GM12878 (cell line): ENCODE measurements around the gene PTPRU. TPM values are rescaled to one million over a fixed set of nuclear protein-coding genes. Genes with fewer than 3 reads are reported as not detected.

Experiments used
- ATAC-seq: fragments of 200-7000 bp; cut with Tn5 transposase; 3 replicates; pipeline ENCODE4 v1.9.1; 2020; ENCODE audit warnings: mild to moderate bottlenecking, moderate library complexity
- BruUV-seq: library from RNA; stranded (reverse); fragments of 400-500 nt; replicated peaks from 2 replicates; lab custom pipeline; 2021; lab: Mats Ljungman, UMichigan
- CTCF ChIA-PET: fragments of 300-600 bp; sonication (Branson Sonifier 250); formaldehyde crosslinking; extraction: SDS; loops from one replicate; lab custom pipeline; 2021; ENCODE audit warnings: inconsistent platforms; lab: Yijun Ruan, JAX
- POLR2A ChIA-PET: fragments of 350-600 bp; formaldehyde crosslinking; extraction: SDS; loops from one replicate; lab custom pipeline; 2021; ENCODE audit warnings: inconsistent platforms; lab: Charles Lee
- RAD21 ChIA-PET: fragments of 300-600 bp; sonication (Branson Sonifier 250); formaldehyde crosslinking; loops from one replicate; lab custom pipeline; 2023; ENCODE audit warnings: antibody characterized with exemption; ENCODE audit not compliant: unreplicated experiment; lab: Charles Lee
- SMC1A ChIA-PET: fragments of 300-600 bp; sonication (Branson Sonifier 250); formaldehyde crosslinking; loops from one replicate; lab custom pipeline; 2023; ENCODE audit not compliant: unreplicated experiment, uncharacterized antibody; lab: Charles Lee
- DNase-seq: peaks from one replicate; pipeline ENCODE4 v3.0.0-alpha.2; 2011; ENCODE audit warnings: low read depth, low spot score
- FAIRE-seq: peaks from 3 replicates; lab custom pipeline; 2011; peaks lifted over from hg19 to GRCh38; lab: Jason Lieb, UNC
- H2AFZ ChIP-seq: 2 replicates; pipeline ENCODE4 v1.6.0; 2011; ENCODE audit warnings: low read depth, low read length, control low read depth; ENCODE audit not compliant: control insufficient read depth
- H3K27ac ChIP-seq: 2 replicates; pipeline ENCODE4 v1.5.1; 2011; ENCODE audit warnings: control low read depth; ENCODE audit not compliant: control insufficient read depth, insufficient read depth
- H3K27me3 ChIP-seq, 2 experiments: replicated peaks in 1 of 2; 2 replicates each; pipeline versions ENCODE4 v1.6.0 to v1.6.1; 2011; ENCODE audit warnings: low read length in 1 of 2; ENCODE audit not compliant: control insufficient read depth in 2 of 2, insufficient read depth in 2 of 2
- H3K36me3 ChIP-seq, 2 experiments: 2 replicates each; pipeline ENCODE4 v1.5.1; 2011; ENCODE audit warnings: low read length in 1 of 2; ENCODE audit not compliant: control insufficient read depth in 2 of 2, insufficient read depth in 2 of 2
- H3K4me1 ChIP-seq: 2 replicates; pipeline ENCODE4 v1.6.1; 2011; ENCODE audit warnings: mild to moderate bottlenecking, low read length, moderate library complexity, mixed read lengths; ENCODE audit not compliant: control insufficient read depth, insufficient read depth
- H3K4me2 ChIP-seq: 2 replicates; pipeline ENCODE4 v1.6.0; 2011; ENCODE audit warnings: control low read depth; ENCODE audit not compliant: control insufficient read depth, insufficient read depth
- H3K4me3 ChIP-seq: fragments of 200-600 bp; sonication (generic); 2 replicates; pipeline ENCODE4 v1.5.1; 2016
- H3K79me2 ChIP-seq: 2 replicates; pipeline ENCODE4 v1.6.0; 2011; ENCODE audit warnings: low read length; ENCODE audit not compliant: control insufficient read depth, insufficient read depth
- H3K9ac ChIP-seq: 2 replicates; pipeline ENCODE4 v1.8.0; 2011; ENCODE audit warnings: low read length, control low read depth, mixed read lengths; ENCODE audit not compliant: control insufficient read depth, insufficient read depth
- H3K9me3 ChIP-seq: replicated peaks from 3 replicates; pipeline ENCODE4 v1.5.1; 2011; ENCODE audit warnings: mild to moderate bottlenecking, low read length; ENCODE audit not compliant: control insufficient read depth, insufficient read depth
- H4K20me1 ChIP-seq: 2 replicates; pipeline ENCODE4 v1.6.0; 2011; ENCODE audit not compliant: control insufficient read depth, insufficient read depth
- CBFB ChIP-seq: IDR thresholded peaks from 2 replicates; pipeline ENCODE4 v1.6.1; 2016; ENCODE audit warnings: antibody characterized with exemption, low read depth
- CHD1 ChIP-seq: IDR thresholded peaks from 2 replicates; pipeline ENCODE4 v1.6.1; 2012; ENCODE audit warnings: low read depth, low read length, improper control_type of control experiment
- GATAD2B ChIP-seq: fragments of 450-650 bp; conservative IDR thresholded peaks from 2 replicates; pipeline ENCODE4 v1.6.1; 2017; ENCODE audit warnings: low read depth, mild to moderate bottlenecking, moderate library complexity
- IKZF2 ChIP-seq, 2 experiments: fragments of 450-650 bp; IDR thresholded peaks; 2 replicates each; pipeline ENCODE4 v1.6.1; 2017; ENCODE audit warnings: mild to moderate bottlenecking in 2 of 2, moderate library complexity in 2 of 2
- JUNB ChIP-seq: IDR thresholded peaks from 2 replicates; pipeline ENCODE4 v1.6.1; 2016; ENCODE audit warnings: antibody characterized with exemption, mild to moderate bottlenecking
- LARP7 ChIP-seq: fragments of 450-650 bp; IDR thresholded peaks from 2 replicates; pipeline ENCODE4 v1.6.1; 2017; ENCODE audit warnings: mild to moderate bottlenecking
- NRF1 ChIP-seq: conservative IDR thresholded peaks from 2 replicates; pipeline ENCODE4 v1.6.1; 2011; ENCODE audit warnings: mild to moderate bottlenecking, low read depth, low read length, improper control_type of control experiment
- RAD51 ChIP-seq: fragments of 450-650 bp; IDR thresholded peaks from 2 replicates; pipeline ENCODE4 v1.6.1; 2016; ENCODE audit warnings: moderate library complexity, mild to moderate bottlenecking, inconsistent platforms
- TCF12 ChIP-seq: IDR thresholded peaks from 2 replicates; pipeline ENCODE4 v1.6.1; 2011; ENCODE audit warnings: low read depth, mild to moderate bottlenecking, low read length
- TCF3 ChIP-seq: IDR thresholded peaks from 2 replicates; pipeline ENCODE4 v1.6.1; 2012; ENCODE audit warnings: low read depth, mild to moderate bottlenecking, low read length, borderline replicate concordance; ENCODE audit not compliant: insufficient read depth
- WGBS: methylation state at CpG from one replicate; pipeline ENCODE4 v1.1.6; 2016; ENCODE audit warnings: low lambda C conversion rate; ENCODE audit not compliant: insufficient replicate concordance, insufficient coverage; ENCODE audit errors: missing lambda C conversion rate; 5-methylcytosine and 5-hydroxymethylcytosine counted together
- in situ Hi-C: fragments of 300-500 bp; cut with MboI; formaldehyde crosslinking; loops from 9 replicates; pipeline ENCODE4 v1.14.3; 2018; ENCODE audit warnings: mixed read lengths
- intact Hi-C: fragments of 100-400 bp; cut with micrococcal nuclease; formaldehyde crosslinking; loops from one replicate; pipeline ENCODE4 v1.14.2; 2022; ENCODE audit not compliant: unreplicated experiment
- polyA plus RNA-seq, 11 experiments: library from polyadenylated mRNA; depleted of rRNA in 4 of 11; unstranded in 6 of 11; stranded (reverse) in 5 of 11; fragments of >200 nt; fragmentation: Nextera tagmentation in 4 of 11; fragmentation: Illumina TruSeq in 1 of 11; extraction: Ambion mirVana in 4 of 11; extraction: Trizol in 1 of 11; gene quantifications; 1 replicate in 1 of 11; 2 replicates in 10 of 11; pipeline versions ENCODE4 v1.2.1 to v1.2.3, GENCODE V29; 2011 to 2016; ENCODE audit warnings: inconsistent platforms in 2 of 11, missing spikeins in 2 of 11, low read depth in 1 of 11
- total RNA-seq, 4 experiments: library from RNA; depleted of rRNA in 3 of 4; stranded (reverse); fragments of >200 nt in 3 of 4; fragmentation: Illumina TruSeq in 1 of 4; extraction: Trizol in 1 of 4; gene quantifications; 2 replicates each; pipeline versions ENCODE4 v1.2.1 to v1.2.3, GENCODE V29; 2013 to 2021
- TF ChIP-seq, protein P1 (sequence below): fragments of 450-650 bp; IDR thresholded peaks from 2 replicates; pipeline ENCODE4 v1.6.1; 2016; ENCODE audit warnings: mild to moderate bottlenecking, moderate library complexity, borderline replicate concordance
- TF ChIP-seq, protein P2 (sequence below): fragments of 450-650 bp; IDR thresholded peaks from 2 replicates; pipeline ENCODE4 v1.6.1; 2017; ENCODE audit warnings: borderline replicate concordance

PTPRU gene
- total and polyA plus RNA-seq, 10 of the 15 experiments (the other 5 are each of a cell fraction or from before 2014, with no cell fraction given), result 0.04 to 2.5 (median 0.73) TPM

DNA sequence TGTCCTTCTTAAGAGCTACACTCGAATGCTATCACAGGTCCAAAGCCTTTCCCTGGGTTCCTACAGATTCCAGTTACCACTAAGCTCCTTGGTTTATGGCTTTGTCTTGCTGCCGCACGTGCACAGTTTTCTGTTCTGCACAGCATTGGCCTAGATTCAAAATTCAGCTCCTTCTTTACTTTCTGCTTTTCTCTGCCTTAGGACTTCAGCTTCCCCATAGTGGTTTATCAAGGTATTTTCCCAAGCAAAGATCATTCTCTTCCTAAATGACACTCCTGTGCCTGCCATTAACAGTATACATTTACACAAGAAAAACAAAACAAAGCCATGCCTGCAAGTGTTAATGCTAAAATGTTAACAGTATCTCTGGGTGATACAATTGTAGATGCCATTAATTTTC is 41.8 kb downstream of the PTPRU start:
- no peaks in the 10 kb centered on the region for H3K36me3 ChIP-seq
- POLR2A ChIA-PET, result no interaction called here
- 41% methylated on average over 3 of the region's 3 CpGs for WGBS
- TF ChIP-seq IKZF2 (IDR thresholded peaks at IDR 0.05) (no peak), CBFB (no peak), GATAD2B (no peak), LARP7 (no peak), CHD1 (no peak), TCF12 (no peak), TCF3 (no peak), JUNB (no peak)
- no peak overlapping the region for H3K4me3 ChIP-seq
- ATAC-seq (no peak), DNase-seq (no peak), FAIRE-seq (no peak)
- RAD21 ChIA-PET, result no interaction called here
- CTCF ChIA-PET, result no interaction called here
- H3K9ac ChIP-seq, result no peak overlapping the region
- in situ Hi-C loops (no loop called here), intact Hi-C loops (no loop called here)
- H3K79me2 ChIP-seq, result no peaks in the 10 kb centered on the region
- SMC1A ChIA-PET, result no interaction called here
- H3K27ac ChIP-seq, result no peak overlapping the region
- no peak overlapping the region for H3K4me2 ChIP-seq
- no TSS peak for BruUV-seq
- no peak overlapping the region for H2AFZ ChIP-seq
- H4K20me1 ChIP-seq, result no peaks in the 10 kb centered on the region
- H3K4me1 ChIP-seq, result no peaks in the 10 kb centered on the region
- H3K27me3 ChIP-seq, result no peaks in the 10 kb centered on the region; a peak in 1 of 4 replicates
- H3K9me3 ChIP-seq, result no peaks in the 10 kb centered on the region

DNA sequence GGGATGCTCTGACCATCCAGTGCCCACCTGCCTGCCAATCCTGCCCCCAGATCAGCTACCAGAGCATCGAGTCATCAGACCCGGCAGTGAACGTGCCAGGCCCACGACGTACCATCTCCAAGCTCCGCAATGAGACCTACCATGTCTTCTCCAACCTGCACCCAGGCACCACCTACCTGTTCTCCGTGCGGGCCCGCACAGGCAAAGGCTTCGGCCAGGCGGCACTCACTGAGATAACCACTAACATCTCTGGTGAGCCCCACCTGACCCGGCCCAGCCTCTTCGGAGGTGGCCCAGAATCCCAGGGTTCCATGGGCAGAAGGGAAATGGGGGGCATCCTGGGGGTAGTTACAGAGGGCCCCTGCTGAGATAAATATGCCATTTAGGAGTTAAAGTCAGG is 43.1 kb downstream of the PTPRU start:
- DNase-seq, result no peak
- Histone ChIP-seq H3K27ac (no peak overlapping the region), H3K9ac (no peak overlapping the region), H4K20me1 (no peaks in the 10 kb centered on the region), H3K36me3 (no peaks in the 10 kb centered on the region), H2AFZ (no peak overlapping the region), H3K79me2 (no peaks in the 10 kb centered on the region), H3K4me1 (no peaks in the 10 kb centered on the region), H3K4me2 (no peak overlapping the region), H3K4me3 (no peak overlapping the region), H3K9me3 (no peaks in the 10 kb centered on the region), H3K27me3 (no peaks in the 10 kb centered on the region; a peak in 1 of 4 replicates)
- RAD21 ChIA-PET, result no interaction called here
- FAIRE-seq, result no peak
- POLR2A ChIA-PET, result no interaction called here
- in situ Hi-C loops, result no loop called here
- CTCF ChIA-PET, result no interaction called here
- no peak for ATAC-seq
- intact Hi-C loops, result no loop called here
- 30% methylated on average over 13 of the region's 13 CpGs for WGBS
- no TSS peak for BruUV-seq
- SMC1A ChIA-PET, result no interaction called here
- TF ChIP-seq RAD51 (no peak), NRF1 (no peak)
- TF ChIP-seq, protein P1, sequence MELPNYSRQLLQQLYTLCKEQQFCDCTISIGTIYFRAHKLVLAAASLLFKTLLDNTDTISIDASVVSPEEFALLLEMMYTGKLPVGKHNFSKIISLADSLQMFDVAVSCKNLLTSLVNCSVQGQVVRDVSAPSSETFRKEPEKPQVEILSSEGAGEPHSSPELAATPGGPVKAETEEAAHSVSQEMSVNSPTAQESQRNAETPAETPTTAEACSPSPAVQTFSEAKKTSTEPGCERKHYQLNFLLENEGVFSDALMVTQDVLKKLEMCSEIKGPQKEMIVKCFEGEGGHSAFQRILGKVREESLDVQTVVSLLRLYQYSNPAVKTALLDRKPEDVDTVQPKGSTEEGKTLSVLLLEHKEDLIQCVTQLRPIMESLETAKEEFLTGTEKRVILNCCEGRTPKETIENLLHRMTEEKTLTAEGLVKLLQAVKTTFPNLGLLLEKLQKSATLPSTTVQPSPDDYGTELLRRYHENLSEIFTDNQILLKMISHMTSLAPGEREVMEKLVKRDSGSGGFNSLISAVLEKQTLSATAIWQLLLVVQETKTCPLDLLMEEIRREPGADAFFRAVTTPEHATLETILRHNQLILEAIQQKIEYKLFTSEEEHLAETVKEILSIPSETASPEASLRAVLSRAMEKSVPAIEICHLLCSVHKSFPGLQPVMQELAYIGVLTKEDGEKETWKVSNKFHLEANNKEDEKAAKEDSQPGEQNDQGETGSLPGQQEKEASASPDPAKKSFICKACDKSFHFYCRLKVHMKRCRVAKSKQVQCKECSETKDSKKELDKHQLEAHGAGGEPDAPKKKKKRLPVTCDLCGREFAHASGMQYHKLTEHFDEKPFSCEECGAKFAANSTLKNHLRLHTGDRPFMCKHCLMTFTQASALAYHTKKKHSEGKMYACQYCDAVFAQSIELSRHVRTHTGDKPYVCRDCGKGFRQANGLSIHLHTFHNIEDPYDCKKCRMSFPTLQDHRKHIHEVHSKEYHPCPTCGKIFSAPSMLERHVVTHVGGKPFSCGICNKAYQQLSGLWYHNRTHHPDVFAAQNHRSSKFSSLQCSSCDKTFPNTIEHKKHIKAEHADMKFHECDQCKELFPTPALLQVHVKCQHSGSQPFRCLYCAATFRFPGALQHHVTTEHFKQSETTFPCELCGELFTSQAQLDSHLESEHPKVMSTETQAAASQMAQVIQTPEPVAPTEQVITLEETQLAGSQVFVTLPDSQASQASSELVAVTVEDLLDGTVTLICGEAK, result no peak
- TF ChIP-seq, protein P2, sequence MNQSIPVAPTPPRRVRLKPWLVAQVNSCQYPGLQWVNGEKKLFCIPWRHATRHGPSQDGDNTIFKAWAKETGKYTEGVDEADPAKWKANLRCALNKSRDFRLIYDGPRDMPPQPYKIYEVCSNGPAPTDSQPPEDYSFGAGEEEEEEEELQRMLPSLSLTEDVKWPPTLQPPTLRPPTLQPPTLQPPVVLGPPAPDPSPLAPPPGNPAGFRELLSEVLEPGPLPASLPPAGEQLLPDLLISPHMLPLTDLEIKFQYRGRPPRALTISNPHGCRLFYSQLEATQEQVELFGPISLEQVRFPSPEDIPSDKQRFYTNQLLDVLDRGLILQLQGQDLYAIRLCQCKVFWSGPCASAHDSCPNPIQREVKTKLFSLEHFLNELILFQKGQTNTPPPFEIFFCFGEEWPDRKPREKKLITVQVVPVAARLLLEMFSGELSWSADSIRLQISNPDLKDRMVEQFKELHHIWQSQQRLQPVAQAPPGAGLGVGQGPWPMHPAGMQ, result no peak
